Glomerular visceral epithelial cell (primary cell): Measurements from ENCODE around the gene ATP2C1.
"Not testable (repeated sequence)": the region's sequence is repeated elsewhere in the genome, so short reads cannot be mapped to it uniquely, and the experiment has no call there.

Experiments used
- DNase-seq: peaks from one replicate; pipeline ENCODE4 v3.0.0-alpha.2; 2016; ENCODE audit errors: extremely low spot score

ATP2C1 gene

GRCh38 chr3:130981469-130981868 lies 87.6 kb downstream of the ATP2C1 start:
- DNase-seq, result no peak

- no peak for DNase-seq
Observed at GRCh38 chr3:130990282-130990681, 96.4 kb downstream of the ATP2C1 start.

GRCh38 chr3:130991126-130991525 lies 97.2 kb downstream of the ATP2C1 start:
- DNase-seq, result no peak

- no peak for DNase-seq
Observed at GRCh38 chr3:130992344-130992743, 98.5 kb downstream of the ATP2C1 start.

GRCh38 chr3:130997289-130997688 lies 103.4 kb downstream of the ATP2C1 start:
- DNase-seq, result no peak

- no peak for DNase-seq
Observed at GRCh38 chr3:131001071-131001470, 107.2 kb downstream of the ATP2C1 start.

- DNase-seq, result no peak
Observed at GRCh38 chr3:131004603-131005002, 110.7 kb downstream of the ATP2C1 start.

- DNase-seq, result no peak
Observed at GRCh38 chr3:131007256-131007655, 113.4 kb downstream of the ATP2C1 start.

GRCh38 chr3:131007782-131008181 lies 113.9 kb downstream of the ATP2C1 start:
- no peak for DNase-seq

GRCh38 chr3:131008326-131008725 lies 114.4 kb downstream of the ATP2C1 start:
- no peak for DNase-seq

- no peak for DNase-seq
Observed at GRCh38 chr3:131009698-131010097, 115.8 kb downstream of the ATP2C1 start.

- DNase-seq, result no peak
Observed at GRCh38 chr3:131018970-131019369, 125.1 kb downstream of the ATP2C1 start.

- DNase-seq, result no peak
Observed at GRCh38 chr3:131020122-131020693, 126.3 kb downstream of the ATP2C1 start.

GRCh38 chr3:131025539-131025938 lies 131.7 kb downstream of the ATP2C1 start:
- no peak for DNase-seq

- DNase-seq, result peak; percentile 84
Observed at GRCh38 chr3:131026321-131027151, 132.7 kb downstream of the ATP2C1 start, which contains the start of the genes ASTE1 and NEK11. Gene ASTE1, minus strand, starts transcription at chr3:131026825. Its CDS starts 1,519 bp downstream, at chr3:131025306. Gene NEK11, plus strand, starts transcription at chr3:131026877. Its CDS starts 2,832 bp downstream, at chr3:131029709.

GRCh38 chr3:131028844-131029243 lies 135.0 kb downstream of the ATP2C1 start:
- DNase-seq, result no peak

GRCh38 chr3:131031660-131032059 lies 137.8 kb downstream of the ATP2C1 start:
- DNase-seq, result no peak

- DNase-seq, result peak; percentile 43
Observed at GRCh38 chr3:131033480-131034080, 139.7 kb downstream of the ATP2C1 start.

- peak; percentile 11 for DNase-seq
Observed at GRCh38 chr3:131036200-131036816, 142.4 kb downstream of the ATP2C1 start.

GRCh38 chr3:131036986-131037385 lies 143.1 kb downstream of the ATP2C1 start:
- DNase-seq, result no peak

GRCh38 chr3:131038326-131038725 lies 144.4 kb downstream of the ATP2C1 start:
- no peak for DNase-seq

GRCh38 chr3:131042271-131042985 lies 148.5 kb downstream of the ATP2C1 start:
- DNase-seq, result not testable (repeated sequence)
